Measurements from ENCODE around the gene GABBR2.

The GABBR2 gene

DNA sequence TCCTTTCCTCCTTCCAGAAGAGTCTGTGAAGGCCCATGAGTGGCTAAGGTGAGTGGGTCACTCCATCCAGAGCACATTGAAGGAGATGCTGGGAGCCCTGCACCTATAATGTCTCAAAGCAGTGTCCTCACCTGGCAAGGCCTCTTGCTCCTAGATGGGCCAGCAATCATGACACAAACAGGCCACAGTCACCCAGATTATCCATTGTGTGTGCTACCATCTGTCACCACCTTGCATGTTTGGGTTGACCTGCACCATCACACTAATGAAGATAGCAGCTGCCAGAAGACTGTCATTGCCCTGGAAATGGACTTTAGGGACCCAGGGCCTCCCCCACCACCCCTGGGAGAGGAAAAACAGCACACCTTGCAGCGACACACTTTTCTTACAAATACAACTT lies 69.6 kb downstream of the GABBR2 start:
- no peak for DNase-seq (ENCODE audit: extremely low read depth in 1 of 2, low read depth in 1 of 2)

DNA sequence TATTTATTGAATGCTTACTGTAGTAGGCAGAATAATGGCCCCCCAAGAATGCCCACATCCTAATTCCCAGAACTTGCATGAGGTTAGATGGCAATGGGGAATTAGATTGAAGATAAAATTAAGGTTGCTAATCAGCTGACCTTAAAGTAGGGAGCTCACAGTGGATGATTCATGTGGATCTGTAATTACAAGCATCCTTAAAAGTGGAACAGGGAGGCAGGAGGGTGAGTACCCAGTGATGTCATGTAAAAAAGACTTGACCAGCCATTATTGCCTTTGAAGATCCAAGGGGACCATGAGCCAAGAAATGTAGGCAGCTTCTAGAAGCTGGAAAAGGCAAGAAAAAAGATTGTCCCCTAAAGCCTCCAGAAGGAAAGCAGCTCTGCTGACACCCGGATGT lies 71.4 kb downstream of the GABBR2 start:
- DNase-seq (ENCODE audit: extremely low read depth in 1 of 2, low read depth in 1 of 2): no peak

DNA sequence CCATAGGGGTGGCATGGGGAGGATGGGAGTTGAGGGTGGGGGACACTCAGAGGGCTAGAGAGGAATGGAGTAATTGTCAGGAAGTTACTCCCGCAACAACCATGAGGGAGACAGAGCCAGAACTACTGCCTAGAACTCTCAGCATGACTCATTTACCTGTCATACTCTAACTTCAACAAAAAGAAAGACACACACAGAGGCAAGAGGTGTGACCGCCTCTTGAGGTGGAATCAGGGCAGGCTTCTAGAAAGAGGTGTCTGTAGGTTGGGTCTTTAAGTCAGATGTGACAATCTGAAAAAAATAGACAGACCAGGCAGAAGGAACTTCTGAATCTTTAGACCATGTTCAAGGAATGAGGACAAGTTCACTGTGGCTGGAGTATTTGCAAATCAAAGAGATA lies 73.4 kb downstream of the GABBR2 start:
- no peak for DNase-seq (ENCODE audit: extremely low read depth in 1 of 2, low read depth in 1 of 2)

DNA sequence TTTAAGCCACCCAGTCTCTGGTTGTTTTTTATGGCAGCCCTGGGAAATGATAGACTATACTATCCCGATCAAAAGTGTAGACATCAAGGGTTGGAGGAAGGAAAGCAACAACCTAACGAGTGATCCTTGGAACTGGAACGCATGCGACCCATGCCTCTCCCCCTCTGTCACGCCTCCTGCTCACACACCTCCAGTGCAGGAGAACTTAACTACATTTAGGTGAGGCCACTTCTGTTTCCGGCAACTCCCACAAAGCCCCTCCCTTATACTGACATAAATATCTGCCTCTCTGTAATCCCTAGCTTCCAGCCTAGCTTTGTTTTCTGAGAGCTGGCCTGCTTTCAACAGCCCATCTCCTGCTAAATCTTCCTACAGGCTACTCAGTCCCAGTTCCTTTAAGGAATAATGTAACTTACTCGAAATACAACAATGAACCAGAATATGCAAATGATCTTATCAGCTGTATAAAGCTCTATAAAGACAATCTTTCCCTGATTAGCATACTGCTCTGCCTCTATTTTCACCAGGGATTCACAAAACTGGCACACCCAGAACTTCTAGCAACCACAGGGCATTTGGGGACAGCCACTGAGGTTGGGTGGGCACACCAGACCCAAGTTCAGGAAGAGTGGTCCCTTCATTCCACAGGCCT lies 73.9 kb downstream of the GABBR2 start:
- DNase-seq (ENCODE audit: extremely low read depth in 1 of 2, low read depth in 1 of 2): no peak

DNA sequence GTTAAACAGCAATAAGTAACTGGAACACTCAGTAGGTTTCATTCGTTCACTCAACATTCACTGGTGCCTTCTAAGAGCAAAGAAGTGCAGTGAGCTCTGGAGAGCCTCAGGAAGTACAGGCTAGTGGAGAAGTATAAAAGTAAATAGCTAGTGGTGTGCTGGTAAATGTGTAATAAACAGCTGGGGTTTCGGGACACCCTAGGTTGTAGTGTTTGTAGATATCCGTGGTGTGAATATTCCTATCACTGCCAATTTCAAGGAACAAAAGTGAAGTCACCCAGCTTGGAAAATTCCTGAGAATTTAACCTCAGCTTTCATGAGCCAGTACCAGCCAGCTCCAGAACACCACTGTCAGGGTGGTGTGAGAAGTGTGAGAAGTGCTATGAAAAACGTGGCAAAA lies 75.9 kb downstream of the GABBR2 start:
- no peak for DNase-seq (ENCODE audit: extremely low read depth in 1 of 2, low read depth in 1 of 2)

DNA sequence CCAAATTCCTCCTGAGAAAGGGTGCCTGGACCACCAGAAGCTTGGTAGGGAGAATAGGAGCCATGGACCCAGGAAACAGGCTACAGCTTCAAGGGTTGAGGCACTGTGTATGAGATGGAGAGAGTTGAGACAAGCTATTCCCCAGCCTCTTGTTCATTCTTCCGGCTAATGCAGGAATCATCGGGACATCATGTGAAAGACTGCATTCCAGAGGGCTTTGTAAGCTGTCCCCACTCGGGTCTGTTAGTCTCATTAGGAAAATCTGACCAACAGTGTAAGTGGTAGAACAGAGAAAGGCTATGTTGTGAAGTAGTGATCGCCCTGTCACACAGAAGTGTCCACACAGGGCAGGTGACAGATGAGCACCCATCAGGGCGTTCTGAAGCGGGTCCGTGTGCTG lies 81.4 kb downstream of the GABBR2 start:
- DNase-seq (ENCODE audit: extremely low read depth in 1 of 2, low read depth in 1 of 2): no peak

DNA sequence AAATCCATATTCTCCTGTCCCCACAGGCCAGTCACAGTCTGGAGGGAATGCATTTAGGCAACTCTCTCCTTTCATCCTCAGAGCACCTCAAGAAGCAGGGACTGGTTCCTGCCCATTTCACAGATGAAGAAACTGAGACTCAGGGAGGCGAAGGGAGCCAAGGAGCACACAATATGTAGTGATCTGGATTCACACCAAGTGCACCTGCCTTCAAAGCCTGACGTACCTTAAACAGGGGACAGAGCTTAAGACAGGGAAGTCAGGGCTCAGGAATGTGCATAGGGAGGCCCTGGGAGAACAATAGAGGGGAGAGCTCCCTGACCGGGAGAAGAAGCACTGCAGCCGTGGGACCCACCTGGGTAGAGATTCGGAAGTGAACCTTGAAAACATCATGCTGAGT lies 83.0 kb downstream of the GABBR2 start:
- no peak for DNase-seq (ENCODE audit: extremely low read depth in 1 of 2, low read depth in 1 of 2)

DNA sequence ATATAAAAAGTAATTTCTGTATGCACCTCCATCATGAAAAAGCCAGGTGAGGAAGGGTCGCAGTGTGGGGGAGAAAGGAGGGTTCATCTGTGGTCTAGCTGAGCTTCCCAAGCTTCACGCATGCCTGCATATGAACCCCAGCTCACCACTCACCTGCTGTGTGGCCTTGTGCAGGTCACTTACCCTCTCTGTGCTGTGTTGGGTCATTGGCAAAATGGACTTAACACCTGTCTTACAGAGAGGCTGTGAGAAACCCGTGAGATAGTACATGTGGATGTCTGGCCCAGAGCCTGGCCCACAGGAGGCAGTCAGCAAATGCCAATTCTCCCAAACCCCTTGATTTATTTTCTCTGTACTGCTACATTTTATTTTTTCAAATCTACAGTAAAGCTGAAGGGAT lies 88.9 kb downstream of the GABBR2 start:
- DNase-seq (ENCODE audit: extremely low read depth in 1 of 2, low read depth in 1 of 2): no peak

DNA sequence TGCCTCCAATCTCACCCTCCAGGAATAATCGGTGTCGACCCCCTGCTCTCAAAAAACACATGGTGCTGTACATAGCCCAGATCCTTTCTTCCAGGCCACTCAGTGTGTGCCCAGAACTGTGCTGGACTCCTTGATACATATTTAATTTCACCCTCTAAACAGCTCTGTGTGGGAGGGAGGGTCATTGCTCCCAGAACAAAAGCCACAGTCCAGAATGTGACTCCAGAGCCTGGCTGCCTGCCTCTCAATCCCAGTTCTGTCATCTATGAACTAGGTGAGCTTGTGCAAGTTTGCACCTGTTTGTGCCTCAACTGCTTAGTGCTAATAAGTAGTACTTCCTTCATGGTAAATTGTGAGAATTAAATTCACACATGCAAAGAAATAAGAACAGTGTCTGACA lies 93.1 kb downstream of the GABBR2 start:
- no peak for DNase-seq (ENCODE audit: extremely low read depth in 1 of 2, low read depth in 1 of 2)

DNA sequence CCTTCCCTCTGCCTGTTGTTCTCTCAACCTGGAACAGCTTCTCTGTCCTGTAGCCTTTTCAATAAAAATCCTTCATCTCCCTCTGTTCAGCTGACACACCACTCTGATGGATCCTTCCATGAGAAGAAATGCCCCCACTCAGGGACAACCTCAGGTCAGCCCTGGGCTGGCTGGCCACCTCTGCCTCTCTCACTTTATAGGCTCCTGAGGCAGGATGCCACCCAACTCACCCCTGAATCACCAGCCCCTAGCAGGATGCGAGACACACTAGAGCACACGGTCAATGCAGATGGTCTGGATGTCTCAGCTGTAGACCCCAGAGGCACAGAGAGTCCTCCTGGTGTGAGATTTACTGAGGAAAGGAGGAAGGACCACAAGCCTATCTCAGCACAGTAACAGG lies 93.8 kb downstream of the GABBR2 start:
- no peak for DNase-seq (ENCODE audit: extremely low read depth in 1 of 2, low read depth in 1 of 2)

DNA sequence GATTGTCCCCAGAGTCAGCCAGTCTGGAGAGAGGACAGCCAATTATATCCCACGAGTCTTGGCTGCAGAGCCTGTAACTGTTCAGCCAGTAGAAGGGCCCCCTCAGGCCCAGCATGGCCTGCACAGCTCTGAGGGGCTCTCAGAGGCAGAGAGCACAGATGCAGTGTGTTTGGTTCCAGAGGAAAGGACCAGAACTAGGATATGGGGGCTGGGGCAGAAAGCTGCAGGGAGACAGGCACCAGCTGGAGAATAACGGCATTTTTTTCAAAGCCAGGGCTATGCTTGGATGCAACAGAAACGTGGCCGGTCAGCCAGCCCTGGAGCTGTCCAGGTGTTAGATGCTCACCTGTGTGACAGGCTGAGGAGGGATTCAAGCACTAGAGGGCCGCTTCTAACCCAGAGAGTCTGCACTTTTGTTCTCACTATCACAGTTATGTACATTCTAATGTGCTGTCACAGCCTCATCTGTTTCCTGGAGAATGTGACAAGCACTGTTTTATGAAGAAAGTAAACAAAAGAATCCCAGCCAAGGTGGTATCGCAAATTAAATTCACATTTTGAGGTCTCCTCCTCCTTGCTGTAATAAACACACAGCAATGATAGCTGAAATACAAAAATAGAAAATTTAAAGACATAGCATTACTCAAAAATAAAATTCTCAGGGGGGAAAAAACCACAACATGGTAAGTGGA lies 96.5 kb downstream of the GABBR2 start:
- DNase-seq (ENCODE audit: extremely low read depth in 1 of 2, low read depth in 1 of 2): no peak

DNA sequence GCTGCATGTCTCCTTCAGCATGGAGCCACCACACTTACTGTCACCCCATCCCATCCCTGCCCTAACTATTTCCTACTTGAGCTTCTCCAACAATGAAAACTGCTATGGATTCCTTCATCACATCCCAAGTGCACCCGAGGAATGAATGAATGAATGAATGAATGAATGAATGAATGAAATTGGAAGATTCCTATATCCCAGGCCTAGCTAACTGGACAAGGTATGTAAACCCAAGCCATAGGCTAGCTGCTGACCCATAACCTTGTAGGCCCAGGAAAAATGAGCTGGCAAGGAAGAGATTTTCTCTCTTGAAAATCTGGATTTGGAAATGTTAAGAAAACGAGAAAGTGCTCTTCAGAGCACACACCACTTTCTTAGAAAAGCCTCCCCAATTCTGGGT lies 97.4 kb downstream of the GABBR2 start:
- no peak for DNase-seq (ENCODE audit: extremely low read depth in 1 of 2, low read depth in 1 of 2)

DNA sequence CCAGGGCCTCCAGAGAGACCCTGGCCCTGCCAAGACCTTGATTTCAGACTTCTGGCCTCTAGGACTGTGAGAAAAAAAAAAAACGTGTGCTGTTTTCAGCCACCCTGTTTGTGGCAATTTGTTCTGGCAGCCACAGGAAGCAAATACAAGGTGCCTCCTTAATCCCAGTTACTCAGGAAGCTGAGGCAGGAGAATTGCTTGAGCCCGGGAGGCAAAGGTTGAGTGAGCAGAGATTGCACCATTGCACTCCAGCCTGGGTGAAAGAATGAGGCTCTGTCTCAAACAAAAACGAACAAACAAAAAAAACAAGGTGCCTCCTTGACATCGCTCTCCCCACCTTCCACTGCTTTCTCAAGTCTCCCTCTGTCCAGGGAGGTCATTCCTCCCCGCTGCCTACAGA lies 98.0 kb downstream of the GABBR2 start:
- DNase-seq (ENCODE audit: extremely low read depth in 1 of 2, low read depth in 1 of 2): no peak

DNA sequence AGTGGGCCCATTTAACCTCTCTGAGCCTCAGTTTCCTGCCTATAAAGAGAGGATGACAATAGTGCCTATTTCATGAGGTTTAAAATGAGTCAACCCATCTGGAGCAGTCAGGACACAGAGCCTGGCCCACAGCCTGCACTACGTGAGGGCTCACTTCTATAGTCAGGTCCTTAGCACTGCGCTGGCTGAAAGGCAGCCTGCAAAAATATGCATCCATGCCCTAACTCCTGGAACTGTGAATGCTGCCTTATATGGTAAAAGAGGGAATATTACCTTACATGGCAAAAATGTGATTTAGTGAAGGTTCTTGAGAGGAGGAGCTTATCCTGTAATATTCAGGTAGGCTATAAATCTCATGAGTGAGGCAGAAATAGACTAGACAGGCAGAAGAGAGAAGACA lies 98.5 kb downstream of the GABBR2 start:
- DNase-seq (ENCODE audit: extremely low read depth in 1 of 2, low read depth in 1 of 2): no peak

DNA sequence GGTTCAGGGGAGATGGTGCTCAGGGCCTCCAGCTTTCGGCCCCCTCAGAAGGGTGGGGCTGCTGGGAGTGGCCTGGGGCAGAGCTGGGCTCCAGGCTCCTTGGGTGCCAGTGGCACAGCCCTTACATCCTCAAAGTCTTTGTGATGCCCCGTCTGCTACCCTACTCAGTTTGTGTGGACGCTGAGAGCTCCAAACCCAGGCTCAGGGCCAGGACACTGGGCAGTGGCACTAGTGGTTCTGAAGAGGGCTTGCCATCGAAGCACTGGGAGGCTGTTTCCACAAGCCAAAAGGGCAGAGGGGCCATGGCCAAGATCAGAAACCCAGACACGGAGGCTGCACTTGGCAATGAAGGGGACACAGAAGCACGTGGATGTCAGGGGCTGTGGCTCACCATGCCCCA lies 99.1 kb downstream of the GABBR2 start:
- DNase-seq (ENCODE audit: extremely low read depth in 1 of 2, low read depth in 1 of 2): no peak

DNA sequence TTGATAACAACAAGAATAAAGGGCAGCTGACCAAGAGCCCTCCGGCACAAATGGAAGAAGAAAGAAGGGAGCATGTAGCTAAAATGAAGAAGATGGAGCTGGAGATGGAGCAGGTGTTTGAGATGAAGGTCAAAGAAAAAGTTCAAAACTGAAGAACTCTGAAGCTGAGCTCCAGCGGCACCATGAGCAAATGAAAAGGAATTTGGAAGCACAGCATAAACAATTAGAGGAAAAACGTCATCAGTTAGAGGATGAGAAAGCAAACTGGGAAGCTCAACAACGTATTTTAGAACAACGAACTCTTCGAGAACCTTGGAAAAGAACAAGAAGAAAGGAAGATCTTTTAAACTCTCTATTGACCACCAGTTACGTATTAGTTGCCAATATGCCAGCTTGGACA lies 100.9 kb downstream of the GABBR2 start:
- DNase-seq (ENCODE audit: extremely low read depth in 1 of 2, low read depth in 1 of 2): no peak

DNA sequence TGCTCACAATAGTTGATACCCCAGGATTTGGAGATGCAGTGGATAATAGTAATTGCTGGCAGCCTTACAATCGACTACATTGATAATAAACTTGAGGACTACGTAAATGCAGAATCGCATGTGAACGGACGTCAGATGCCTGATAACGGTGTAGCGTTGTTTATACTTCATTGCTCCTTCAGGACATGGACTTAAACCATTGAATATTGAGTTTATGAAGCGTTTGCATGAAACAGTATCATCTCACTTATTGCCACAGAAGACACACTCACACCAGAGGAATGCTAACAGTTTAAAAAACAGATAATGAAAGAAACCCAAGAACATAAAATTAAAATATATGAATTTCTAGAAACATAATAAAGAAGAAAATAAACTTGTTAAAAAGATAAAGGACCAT lies 101.6 kb downstream of the GABBR2 start:
- no peak for DNase-seq (ENCODE audit: extremely low read depth in 1 of 2, low read depth in 1 of 2)

DNA sequence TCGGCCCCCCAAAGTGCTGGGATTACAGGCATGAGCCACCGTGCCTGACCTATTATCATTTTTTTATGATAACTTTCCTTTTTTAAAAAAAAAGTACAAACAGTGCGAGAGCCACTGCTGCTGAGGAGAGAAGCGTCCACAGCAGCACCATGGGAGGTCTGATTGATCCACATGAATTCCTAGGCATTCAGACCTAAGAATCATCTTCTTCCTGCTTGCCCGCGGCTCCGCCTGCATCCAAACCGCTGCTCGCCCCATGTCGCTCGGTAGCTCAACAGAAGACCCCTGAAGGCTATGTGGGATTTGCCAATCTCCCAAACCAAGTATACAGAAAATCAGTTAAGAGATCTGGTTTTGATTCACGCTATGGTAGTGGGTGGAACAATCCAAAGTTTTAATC lies 102.0 kb downstream of the GABBR2 start:
- DNase-seq (ENCODE audit: extremely low read depth in 1 of 2, low read depth in 1 of 2): no peak

DNA sequence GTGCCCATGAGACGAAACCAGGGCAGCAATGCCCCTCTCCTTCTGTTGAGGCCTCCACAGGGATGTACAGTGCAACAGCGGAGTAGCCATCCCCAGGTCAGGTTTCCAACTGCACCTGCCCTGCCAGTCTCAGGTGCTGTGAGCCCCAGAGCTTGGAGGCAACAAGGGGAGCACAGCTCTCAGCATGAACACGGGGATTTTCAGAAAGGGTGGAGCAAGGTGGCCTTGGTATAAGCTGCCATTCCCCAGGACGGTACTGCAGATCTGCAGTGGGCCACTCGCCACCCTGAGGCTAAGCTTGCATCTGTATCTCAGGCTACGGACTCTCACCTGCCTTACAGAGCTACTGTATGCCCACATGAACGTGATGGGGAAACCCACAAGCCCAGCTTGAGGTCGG lies 103.6 kb downstream of the GABBR2 start:
- no peak for DNase-seq (ENCODE audit: extremely low read depth in 1 of 2, low read depth in 1 of 2)

DNA sequence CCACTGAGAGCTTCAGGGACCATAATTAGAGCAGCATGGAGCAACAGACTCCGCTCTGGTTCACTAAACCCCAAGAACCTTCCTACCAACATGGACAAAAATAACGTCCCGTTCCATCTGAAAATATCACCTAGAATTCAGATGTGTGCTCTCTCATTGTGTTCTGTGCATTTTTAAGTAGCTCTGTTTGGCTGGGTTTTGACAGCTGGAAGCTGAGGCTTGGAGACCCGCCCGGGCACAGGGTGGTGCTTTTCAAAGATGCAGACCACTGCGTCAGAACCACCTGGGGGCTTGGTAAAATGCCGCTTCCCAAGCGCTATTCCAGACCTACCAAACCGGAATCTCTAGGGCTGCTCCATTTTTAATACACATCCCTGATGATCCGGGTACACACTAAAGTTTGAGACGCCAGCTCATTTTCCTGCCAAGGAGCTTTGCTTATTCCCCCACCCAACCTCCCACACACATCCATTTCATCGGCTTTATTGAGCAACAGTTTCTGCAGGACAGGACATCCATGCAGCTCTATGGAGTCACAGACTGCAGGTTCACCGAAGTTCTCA lies 104.8 kb downstream of the GABBR2 start:
- no peak for DNase-seq (ENCODE audit: extremely low read depth in 1 of 2, low read depth in 1 of 2)

DNA sequence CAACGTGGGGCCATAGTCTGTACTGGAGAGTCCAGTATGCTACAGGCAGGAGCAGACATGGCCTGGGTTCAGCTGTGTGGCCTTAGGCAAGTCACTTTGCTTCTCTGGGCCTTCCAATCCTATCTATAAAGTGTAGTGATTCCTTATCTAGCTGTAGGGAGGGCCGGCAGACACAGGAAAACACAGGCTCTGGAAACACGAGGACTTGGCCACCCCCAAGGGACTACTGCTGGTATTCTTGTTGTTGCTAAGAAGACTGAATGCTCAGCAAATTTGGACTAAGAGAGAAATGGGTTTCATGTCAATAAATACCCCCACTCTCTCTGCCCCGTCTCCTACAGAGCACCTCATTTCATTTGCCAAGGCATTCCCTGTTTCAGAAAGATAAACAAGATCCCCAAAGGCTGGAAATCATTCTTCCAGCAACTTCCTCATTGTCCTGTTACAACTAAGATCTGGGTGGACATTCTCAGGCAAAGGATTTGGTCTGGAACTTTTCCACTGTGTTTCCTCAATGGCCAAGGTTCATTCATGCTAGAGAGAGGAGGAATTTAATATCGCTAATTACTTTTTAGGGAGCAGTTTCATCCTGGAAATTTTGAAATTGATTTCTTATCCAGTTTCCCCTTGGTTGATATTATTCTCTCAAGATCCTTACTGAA lies 105.8 kb downstream of the GABBR2 start:
- no peak for DNase-seq (ENCODE audit: extremely low read depth in 1 of 2, low read depth in 1 of 2)

DNA sequence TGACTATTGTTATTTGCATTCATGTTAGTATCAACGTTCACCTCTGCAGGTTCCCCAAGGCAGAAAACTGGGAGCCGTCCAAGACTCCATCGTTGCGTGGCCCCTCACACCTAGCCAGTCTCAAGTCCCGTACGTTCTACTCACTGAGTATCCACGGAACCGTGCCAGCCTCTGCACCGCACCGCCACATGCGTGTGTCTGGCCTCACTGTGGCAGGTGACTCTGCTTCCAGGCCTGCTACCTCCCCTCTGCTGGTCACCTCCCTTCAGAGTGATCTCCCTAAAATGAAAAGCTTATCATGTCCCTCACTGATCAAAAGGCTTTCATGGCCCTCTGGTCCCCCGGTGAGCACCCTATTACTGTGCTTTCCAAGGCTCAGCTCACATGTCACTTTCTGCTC lies 108.1 kb downstream of the GABBR2 start:
- DNase-seq (ENCODE audit: extremely low read depth in 1 of 2, low read depth in 1 of 2): no peak
